GM19043 (cell line): Measurements from ENCODE around the gene SLC25A43.
A peak's percentile ranks its signal among the peaks of the same experiment; 100 is the strongest.
"Not testable (repeated sequence)": the region's sequence is repeated elsewhere in the genome, so short reads cannot be mapped to it uniquely, and the experiment has no call there.

Source experiments
- ATAC-seq: cut with Tn5 transposase; IDR thresholded peaks from one replicate; pipeline ENCODE4 v1.9.1; 2021; ENCODE audit warnings: low read depth; ENCODE audit not compliant: unreplicated experiment

Gene SLC25A43

DNA sequence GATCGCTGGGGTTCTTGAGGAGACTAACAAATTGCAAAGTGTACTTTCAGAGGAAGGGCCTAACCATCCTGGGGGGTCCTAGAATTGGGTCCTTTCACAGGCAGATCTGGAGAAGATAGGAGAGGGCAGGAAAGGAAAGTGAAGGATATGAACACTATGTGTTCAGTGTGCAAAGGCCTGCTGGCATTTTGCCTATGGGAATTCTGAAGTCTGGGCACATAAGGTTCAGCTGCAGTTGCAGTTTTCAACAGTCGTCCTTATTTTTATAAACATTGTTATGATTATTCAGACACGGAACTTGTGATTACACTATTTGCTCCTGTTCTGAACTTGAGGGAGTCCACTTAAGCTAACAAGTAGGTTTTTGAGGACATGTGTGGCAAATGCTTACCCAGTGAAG lies 67.8 kb downstream of the SLC25A43 start:
- ATAC-seq, result no peak

DNA sequence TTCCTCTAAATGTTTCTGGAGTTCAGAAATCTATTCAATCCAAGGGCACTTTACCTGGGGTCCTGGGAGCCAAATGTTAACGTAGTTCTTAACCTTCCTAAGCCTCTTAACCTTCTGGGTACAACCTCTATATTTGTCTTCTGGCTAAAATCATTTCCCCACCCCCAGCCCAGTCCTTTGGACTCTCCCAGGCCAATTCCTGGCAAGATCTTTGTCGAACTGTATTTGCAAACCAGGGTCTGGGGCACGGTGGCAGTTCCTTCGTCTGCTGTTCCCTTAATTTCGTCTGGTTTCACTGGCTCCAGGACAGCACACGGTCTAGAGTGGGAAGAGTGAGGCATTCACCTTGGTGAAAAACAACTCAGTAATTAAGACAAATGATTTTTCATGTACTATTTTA lies 68.3 kb downstream of the SLC25A43 start:
- no peak for ATAC-seq

DNA sequence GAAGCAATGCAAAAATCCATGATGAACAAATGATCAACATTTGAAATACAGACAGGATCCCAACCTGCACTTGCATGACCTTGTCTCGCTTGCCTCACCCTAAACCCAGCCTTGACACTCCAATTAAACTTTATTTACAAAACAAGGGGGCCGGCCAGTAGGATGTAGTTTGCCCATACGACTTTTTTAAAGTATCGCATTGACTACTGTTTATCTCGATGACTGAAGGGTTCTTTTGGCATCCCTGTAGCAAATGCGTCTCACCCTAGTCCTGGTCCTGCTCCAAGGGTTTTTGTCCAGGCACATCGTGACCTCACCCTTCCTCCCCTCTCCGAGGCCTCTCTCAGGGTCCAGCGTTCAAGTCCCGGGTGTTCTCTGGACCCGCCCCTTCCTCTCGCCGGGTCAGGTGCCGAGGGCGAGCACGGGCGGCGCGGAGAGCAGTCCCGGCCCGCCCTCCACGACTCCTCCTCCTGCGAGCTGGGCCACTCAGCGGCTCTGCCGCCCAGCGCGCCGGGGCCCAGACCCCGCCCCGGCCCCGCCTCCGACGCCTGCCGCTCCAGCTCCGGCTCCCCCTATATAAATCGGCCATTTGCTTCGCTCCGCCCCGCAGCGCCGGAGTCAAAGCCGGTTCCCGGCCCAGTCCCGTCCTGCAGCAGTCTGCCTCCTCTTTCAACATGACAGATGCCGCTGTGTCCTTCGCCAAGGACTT lies 68.9 kb downstream of the SLC25A43 start, which contains the start of gene SLC25A5:
Gene SLC25A5, plus strand, starts transcription at position 603 of the 709 bp plus-strand sequence. Its CDS starts 72 bp downstream, at position 675.
- ATAC-seq, result peak; percentile 87

DNA sequence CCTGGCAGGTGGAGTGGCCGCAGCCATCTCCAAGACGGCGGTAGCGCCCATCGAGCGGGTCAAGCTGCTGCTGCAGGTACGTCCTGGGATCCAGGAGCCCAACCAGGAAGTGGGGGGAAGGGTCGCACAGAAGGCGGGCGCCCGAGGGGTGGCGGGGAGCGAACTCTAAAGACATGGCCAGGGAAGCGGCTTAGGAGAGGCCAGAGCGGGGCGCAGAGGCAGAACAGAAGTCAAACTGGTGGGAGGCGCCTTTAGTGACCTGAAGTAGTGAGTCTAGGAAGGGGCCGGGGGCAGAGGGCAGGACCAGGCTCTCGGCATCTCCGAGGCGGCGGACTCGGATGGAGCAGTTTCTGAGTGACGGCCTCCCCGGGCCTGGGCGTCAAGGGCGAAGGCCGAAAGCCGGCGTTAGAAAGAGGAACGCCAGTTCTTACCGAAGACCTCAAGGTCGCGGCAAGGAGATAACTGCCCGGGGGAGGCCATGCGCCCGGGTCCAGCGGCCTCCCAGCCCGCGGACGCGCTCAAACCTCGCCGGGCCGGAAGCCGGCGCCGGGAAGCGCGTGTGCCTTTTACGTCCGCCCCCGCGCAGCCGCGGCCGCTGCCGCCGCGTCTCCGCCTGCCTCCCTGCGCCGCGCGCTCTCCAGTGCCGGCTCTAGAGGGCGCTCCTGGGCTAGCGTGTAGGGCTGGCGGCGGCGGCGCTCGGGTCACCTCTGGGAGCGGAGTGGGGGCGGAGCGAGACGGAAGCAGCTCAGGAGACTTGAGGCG lies 69.6 kb downstream of the SLC25A43 start:
- peak; percentile 57 for ATAC-seq

DNA sequence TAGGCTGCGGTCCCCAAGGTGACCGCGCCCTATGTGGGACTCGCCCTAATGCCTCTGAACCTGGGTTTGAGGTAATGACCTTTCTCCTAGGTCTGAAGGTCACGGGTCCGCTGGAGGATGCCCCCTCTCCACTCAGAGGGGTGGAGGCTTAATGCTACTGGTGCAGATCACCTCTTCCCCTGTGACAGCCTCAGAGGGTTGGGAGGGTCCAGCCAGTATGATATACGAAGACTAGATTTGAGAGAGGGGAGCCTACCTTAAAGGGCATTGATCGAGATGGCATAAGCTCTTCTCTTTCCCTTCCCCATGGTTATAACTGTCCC lies 70.1 kb downstream of the SLC25A43 start:
- no peak for ATAC-seq

DNA sequence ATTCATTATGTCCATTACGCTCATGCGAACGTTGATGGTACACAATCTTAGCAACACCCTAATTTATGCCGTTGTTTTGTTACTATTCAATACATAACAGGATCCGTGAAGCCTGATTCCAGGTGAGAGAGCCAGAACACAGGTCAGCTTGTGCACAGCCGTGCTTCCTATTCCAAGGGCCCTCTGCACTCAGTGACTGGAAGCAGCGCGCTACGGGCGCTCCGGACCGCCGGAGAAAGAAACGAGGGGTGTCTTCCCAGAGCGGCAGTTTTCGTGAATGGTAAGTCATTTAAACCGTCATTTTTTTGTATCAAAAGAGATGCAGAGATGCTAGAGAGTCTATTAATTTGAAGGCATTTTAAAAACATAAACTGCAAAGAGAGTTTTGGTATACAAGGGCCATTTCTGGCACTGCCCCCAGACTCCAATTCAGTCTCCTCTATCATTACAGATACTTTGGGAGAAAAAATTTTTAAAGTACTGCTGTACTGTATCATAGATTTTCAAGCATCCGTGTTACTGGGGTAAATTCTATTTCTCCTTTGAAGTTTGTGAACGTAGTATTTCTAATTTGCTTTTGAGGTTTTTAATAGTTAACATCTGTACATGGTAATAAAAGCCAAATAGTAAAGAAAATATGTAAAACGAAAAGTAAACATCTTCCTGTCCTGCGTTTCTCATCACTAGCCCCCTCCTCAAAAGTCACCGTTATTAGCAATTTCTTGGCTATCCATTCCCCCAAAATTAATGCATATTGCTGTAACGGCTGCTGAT lies 75.7 kb downstream of the SLC25A43 start:
- ATAC-seq, result no peak

DNA sequence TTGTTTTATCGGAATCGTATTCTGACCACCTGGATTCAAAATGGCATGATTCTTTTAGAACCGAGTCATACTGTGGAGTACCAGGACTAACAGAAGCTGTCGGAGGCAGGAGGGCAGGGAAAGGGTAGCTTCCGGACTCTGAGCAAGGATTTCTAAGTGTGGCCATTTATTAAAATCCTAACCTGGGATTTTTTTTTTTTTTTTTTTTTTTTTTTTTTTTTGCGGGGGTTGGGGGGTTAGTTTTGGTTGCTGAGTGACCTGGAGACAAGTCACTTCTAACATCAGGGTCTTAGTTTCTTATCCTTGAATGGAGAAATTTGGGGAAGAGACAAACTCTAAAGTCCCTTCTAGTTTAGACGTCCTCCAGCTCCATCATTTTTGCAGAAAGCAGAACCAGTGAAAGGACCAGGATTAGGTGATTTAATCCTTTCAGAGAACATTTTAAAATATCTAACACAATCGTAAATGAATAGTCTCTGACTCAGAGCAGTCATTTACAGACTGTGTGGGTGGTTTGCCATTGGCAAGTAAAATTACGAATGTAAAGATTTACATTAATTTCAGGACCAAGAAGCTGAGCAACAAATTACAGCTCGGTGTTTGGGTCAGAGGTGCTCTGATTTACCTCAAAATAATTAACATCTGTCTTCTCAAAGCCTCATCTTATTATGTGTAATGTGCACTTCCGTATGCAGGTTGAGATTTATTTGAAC lies 76.4 kb downstream of the SLC25A43 start:
- ATAC-seq, result no peak

DNA sequence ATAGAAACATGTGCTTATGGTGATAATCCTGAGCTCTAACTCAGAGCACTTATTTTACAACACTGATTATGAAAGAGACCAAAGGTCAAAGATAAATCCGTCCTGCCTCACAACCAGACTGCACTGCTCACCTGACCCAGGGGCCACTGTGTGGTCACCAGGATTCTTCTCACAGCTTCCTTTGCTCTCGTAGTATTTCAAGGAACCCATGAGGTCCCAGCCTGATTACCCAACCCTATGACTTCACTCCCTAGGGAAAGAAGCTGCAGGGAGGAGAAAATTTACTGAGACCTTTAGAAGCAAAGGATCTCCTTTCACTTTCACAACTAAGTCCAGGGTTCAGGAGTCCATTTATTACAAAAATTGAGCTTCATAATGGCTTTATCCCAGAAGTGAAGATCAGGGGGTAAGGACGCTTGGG lies 78.7 kb downstream of the SLC25A43 start:
- no peak for ATAC-seq

DNA sequence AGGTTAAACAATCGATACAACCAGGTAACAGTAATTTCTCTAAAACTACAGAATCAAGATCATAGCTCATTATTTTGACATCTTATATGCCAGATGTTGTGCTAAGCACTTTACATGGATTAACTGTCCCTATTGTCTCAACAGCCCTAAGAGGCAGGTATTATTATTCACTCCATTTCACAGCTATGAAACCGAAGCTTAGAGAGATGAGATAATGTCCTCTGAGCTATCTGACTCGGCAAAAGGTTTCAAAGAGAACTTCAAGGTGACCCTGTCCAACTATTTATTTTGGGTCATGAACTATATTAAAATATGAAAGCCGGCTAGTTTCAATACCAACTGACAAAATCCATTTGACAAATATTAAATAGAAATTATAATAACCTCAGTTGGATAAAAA lies 79.4 kb downstream of the SLC25A43 start:
- ATAC-seq, result no peak

DNA sequence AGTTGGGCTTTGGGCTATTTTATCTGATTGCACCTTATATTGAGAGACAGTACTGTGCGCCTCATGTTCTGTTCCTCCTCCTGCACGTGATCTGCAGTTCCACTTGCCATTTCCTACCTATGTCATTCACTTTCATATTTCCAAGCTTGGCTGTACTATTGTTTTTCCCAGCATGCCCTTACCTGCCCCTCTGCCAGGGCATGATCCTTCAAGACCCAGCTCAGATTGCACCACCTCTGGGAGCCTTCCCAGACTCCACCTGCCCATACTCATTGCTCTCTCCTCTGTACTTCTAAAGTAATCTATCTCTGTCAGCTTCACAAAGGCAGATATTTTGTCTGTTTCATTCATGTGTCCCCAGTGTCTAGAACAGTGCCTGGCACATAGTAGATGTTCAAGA lies 80.7 kb downstream of the SLC25A43 start:
- no peak for ATAC-seq

DNA sequence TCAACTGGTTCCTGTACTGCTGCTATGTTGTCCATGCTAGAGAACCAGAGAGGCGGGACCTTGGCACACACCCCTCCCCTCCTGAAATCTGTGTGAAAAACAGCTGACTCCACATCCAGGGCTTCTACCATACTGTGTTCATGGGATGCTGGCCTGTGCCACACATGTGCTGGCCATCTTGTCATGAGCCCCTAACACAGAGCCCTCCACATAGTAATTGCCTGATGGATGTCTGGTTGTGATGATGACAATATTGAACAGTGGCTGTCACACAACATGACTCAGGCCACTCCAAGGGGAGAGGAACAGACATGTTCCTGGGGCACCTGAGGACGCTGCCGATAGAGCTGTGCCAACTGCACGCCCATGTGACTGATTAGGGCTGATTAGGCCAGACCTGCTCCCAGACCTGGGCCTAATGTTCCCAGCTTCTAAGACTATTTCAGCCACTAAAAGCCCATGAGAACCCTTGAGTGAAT lies 82.2 kb downstream of the SLC25A43 start:
- ATAC-seq, result no peak

DNA sequence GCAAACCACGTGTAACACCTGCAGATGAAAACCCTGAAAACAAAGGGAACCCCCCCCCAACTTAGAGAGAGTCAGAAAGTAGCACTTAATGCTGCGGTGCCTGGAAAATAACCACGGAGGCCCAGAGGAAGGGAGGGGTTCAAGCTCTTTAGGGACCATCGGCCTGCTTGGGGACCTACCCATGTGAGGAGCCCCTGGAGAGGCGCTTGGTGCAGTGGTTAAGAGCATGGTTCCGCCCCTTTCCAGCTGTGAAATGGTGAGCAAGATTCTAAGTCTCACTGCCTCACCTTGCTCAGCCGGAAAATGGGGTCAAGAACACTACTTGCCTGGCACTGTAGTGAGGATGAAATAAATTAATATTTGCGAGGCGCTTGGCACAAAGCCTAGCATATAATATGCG lies 82.9 kb downstream of the SLC25A43 start:
- no peak for ATAC-seq

DNA sequence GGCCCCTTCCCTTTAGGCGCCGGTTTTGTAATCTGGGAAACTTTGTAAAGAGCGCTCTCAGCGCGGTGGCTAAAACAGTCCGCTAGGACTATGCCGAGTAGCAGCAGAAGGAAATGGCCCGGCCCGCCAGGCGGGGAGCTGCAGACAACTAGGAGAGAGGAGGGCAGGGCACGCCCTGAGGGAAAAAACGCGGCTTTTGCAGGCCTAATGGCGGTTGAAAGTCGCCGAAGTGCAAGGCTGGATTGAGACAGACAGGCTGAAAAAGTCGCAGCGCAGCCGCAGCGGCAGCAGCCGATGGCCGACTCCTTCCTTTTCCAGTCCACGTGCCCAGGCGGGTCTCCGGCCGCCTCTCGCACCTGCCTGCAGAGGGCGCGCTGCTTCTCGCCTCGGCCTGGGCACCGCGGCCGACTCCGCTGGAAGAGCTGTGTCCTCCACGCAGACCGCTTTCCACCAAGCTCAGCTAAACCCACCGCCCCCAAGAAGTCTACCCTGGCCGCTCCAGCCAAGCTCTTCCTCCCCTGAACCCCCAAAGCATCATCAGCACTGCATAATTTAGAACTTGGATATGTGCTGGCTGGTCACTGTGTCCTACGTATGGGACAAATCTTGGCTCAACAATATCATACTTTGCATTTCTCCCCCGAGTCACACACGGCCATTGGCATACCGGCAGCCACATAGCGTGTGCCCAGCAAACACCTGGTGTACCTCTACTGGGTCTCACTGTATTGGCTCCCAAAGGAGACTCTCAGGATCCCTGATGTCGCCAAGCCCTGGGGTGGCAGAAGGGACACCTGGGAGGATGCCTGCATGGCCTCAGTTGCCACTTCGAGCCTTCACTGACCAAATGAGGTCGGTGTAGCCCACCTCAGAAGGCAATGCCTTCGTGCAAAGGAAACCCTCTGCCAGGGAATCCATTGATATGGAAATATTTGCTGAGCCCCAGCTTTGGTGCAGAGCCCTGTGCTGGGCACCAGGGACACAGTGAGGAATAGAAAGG lies 83.6 kb downstream of the SLC25A43 start:
- peak; percentile 82 for ATAC-seq

DNA sequence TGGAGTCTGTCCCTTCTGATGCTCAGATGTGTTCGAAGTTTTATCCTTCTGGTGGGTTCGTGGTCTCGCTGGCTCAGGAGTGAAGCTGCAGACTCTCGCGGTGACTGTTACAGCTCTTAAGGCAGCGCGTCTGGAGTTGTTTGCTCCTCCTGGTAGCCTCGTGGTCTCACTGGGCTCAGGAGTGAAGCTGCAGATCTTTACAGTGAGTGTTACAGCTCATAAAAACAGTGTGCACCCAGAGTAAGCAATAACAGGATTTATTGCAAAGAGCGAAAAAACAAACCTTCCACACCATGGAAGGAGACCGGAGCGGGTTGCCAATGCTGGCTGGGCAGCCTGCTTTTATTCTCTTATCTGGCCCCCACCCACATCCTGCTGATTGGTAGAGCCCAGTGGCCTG lies 87.6 kb downstream of the SLC25A43 start:
- no peak for ATAC-seq

DNA sequence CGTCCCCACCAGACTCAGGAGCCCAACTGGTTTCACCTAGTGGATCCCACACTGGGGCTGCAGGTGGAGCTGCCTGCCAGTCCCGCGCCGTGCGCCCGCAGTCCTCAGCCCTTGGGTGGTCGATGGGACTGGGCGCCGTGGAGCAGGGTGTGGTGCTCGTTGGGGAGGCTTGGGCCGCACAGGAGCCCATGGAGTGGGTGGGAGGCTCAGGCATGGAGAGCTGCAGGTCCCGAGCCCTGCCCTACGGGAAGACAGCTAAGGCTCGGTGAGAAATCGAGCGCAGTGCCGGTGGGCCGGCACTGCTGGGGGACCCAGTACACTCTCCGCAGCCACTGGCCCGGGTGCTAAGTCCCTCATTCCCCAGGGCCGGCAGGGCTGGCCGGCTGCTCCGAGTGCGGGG lies 88.6 kb downstream of the SLC25A43 start:
- ATAC-seq, result not testable (repeated sequence)

DNA sequence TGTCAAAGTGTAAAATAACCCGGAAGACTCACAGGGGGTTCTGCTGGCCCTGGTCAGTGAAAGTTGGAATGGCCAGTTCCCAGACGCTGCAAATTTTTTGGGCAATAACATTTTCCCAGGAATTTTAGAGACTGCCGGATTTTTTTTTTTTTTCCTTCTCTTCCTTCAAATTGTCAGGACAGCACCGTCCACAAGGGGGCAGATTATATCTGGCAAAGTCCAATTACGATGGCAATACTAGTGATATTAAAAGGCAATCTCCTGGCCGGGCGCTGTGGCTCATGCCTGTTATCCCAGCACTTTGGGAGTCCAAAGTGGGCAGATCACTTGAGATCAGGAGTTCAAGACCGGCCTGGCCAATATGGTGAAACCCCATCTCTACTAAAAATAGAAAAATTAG lies 89.6 kb downstream of the SLC25A43 start:
- ATAC-seq, result no peak

DNA sequence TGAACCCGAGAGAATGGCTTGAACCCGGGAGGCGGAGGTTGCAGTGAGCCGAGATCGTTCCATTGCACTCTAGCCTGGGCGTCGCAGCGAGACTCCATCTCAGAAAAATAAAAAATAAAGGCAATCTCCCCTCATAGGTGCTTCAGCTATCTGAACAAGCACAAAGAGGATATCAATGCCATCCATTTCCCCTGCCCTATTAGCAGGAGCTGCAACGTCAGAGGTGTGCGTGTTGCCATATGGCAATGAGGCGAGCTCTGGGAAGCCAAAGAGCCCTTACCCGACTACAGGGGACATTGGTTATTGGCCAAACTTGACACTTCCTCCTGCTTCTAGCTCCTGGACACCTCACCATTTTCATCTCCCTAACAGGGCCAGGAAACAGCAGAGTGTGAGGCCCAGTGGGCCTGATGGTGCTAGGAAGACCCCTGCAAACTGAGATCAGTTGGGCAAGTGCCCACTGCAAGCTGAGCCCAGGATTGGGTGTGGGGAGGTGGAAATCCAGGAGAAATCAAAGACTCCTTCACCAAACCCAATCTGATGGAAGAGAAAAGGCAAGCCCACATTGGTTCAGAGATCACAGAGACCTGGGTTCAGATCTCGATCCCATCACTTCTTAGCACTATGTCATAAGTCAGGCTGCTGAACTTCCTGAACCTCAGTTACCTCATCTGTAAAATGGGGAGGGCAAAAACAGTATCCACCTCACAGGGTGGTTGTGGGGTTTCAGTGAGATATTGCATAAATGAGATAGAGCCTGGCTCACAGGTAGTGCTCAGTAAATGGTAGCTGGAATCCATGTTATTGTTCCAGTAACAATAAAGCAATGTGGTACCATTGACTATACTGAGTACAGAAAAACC lies 90.3 kb downstream of the SLC25A43 start:
- ATAC-seq, result no peak

DNA sequence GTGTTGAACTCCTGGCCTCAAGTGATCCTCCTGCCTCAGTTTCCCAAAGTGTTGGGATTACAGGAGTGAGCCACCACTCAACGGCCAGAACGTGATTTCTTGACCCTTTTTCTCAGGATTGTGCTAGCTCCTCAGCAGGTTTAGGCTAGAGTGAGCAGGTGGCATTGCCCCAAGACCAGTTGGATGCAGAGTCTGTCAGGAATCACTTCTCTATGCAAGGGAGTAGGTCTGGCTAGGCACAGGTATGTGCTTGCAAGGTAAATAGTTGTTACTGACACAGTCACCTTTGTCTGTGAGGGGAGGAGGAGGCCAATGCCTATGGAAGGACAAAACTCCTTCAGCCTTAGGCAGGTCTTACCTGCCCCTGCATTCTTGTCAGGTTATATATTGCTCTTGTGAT lies 93.3 kb downstream of the SLC25A43 start:
- no peak for ATAC-seq
